ENCODE data around the gene GSTT2. TPM values are rescaled to one million over a fixed set of nuclear protein-coding genes. Genes with fewer than 3 reads are reported as not detected.

Gene GSTT2
- total RNA-seq, 2 experiments from 2014 or later, result not detected

GRCh38 chr22:24001314-24001713 is 21.4 kb downstream of the GSTT2 start:
- Histone ChIP-seq H3K27ac (ENCODE audit: low read depth in 1 of 2, low read length in 2 of 2) (no peak overlapping the region), H3K36me3 (ENCODE audit: insufficient read depth, low read length) (no peaks in the 10 kb centered on the region), H3K4me1 (ENCODE audit: insufficient read depth, low read length) (no peaks in the 10 kb centered on the region), H3K27me3 (ENCODE audit: control insufficient read depth in 1 of 2, insufficient read depth in 2 of 2, low read length in 2 of 2) (no peaks in the 10 kb centered on the region), H3K9me3 (ENCODE audit: control insufficient read depth in 1 of 2, insufficient read depth in 1 of 2, low read length in 2 of 2) (no peaks in the 10 kb centered on the region), H3K4me3 (ENCODE audit: low read length) (no peak overlapping the region)
- Mint-ChIP-seq H3K27me3 (peaks cover 9% of the 10 kb centered on the region), H3K9me3 (no peaks in the 10 kb centered on the region), H3K4me1 (ENCODE audit: low read depth) (no peaks in the 10 kb centered on the region), H3K4me3 (no peak overlapping the region), H3K36me3 (ENCODE audit: low read depth) (no peaks in the 10 kb centered on the region), H3K27ac (no peak overlapping the region)
- DNase-seq (no peak), ATAC-seq (ENCODE audit: poor library complexity) (no peak)
- POLR2A ChIA-PET, result no interaction called here
- TF ChIP-seq CTCF (IDR thresholded peaks at IDR 0.05), result no peak
- CTCF ChIA-PET, result no interaction called here
- intact Hi-C loops (cut with DNase I, micrococcal nuclease), result no loop called here

GRCh38 chr22:24002272-24002671 is 22.3 kb downstream of the GSTT2 start:
- H3K27ac Mint-ChIP-seq, result no peak overlapping the region

GRCh38 chr22:24002851-24003250 is 22.9 kb downstream of the GSTT2 start:
- TF ChIP-seq CTCF (IDR thresholded peaks at IDR 0.05), result no peak
- H3K9me3 Mint-ChIP-seq, result no peaks in the 10 kb centered on the region
- Histone ChIP-seq H3K9me3 (ENCODE audit: control insufficient read depth in 1 of 2, insufficient read depth in 1 of 2, low read length in 2 of 2) (no peaks in the 10 kb centered on the region), H3K4me1 (ENCODE audit: insufficient read depth, low read length) (no peaks in the 10 kb centered on the region), H3K36me3 (ENCODE audit: insufficient read depth, low read length) (no peaks in the 10 kb centered on the region), H3K27me3 (ENCODE audit: control insufficient read depth in 1 of 2, insufficient read depth in 2 of 2, low read length in 2 of 2) (no peaks in the 10 kb centered on the region), H3K27ac (ENCODE audit: low read depth in 1 of 2, low read length in 2 of 2) (no peak overlapping the region), H3K4me3 (ENCODE audit: low read length) (no peak overlapping the region)
- no peaks in the 10 kb centered on the region for H3K4me1 Mint-ChIP-seq (ENCODE audit: low read depth)
- intact Hi-C loops (cut with DNase I, micrococcal nuclease), result no loop called here
- DNase-seq (no peak), ATAC-seq (ENCODE audit: poor library complexity) (no peak)
- ChIA-PET POLR2A (no interaction called here), CTCF (no interaction called here)
- no peak overlapping the region for H3K27ac Mint-ChIP-seq
- H3K36me3 Mint-ChIP-seq (ENCODE audit: low read depth), result no peaks in the 10 kb centered on the region
- H3K27me3 Mint-ChIP-seq, result peaks cover 9% of the 10 kb centered on the region
- H3K4me3 Mint-ChIP-seq, result no peak overlapping the region

More at GRCh38 chr22:24002272-24002671, 22.3 kb downstream of the GSTT2 start:
- intact Hi-C loops (cut with DNase I, micrococcal nuclease), result no loop called here
- no peak overlapping the region for H3K27ac ChIP-seq (ENCODE audit: low read depth in 1 of 2, low read length in 2 of 2)
- no peaks in the 10 kb centered on the region for H3K4me1 Mint-ChIP-seq (ENCODE audit: low read depth)
- H3K9me3 ChIP-seq (ENCODE audit: control insufficient read depth in 1 of 2, insufficient read depth in 1 of 2, low read length in 2 of 2), result no peaks in the 10 kb centered on the region
- H3K4me3 ChIP-seq (ENCODE audit: low read length), result no peak overlapping the region
- DNase-seq (no peak), ATAC-seq (ENCODE audit: poor library complexity) (no peak)
- no peaks in the 10 kb centered on the region for H3K36me3 ChIP-seq (ENCODE audit: insufficient read depth, low read length)
- H3K27me3 ChIP-seq (ENCODE audit: control insufficient read depth in 1 of 2, insufficient read depth in 2 of 2, low read length in 2 of 2), result no peaks in the 10 kb centered on the region
- H3K27me3 Mint-ChIP-seq, result peaks cover 9% of the 10 kb centered on the region
- H3K9me3 Mint-ChIP-seq, result no peaks in the 10 kb centered on the region
- ChIA-PET CTCF (no interaction called here), POLR2A (no interaction called here)
- no peak overlapping the region for H3K4me3 Mint-ChIP-seq
- H3K36me3 Mint-ChIP-seq (ENCODE audit: low read depth), result no peaks in the 10 kb centered on the region
- H3K4me1 ChIP-seq (ENCODE audit: insufficient read depth, low read length), result no peaks in the 10 kb centered on the region
- TF ChIP-seq CTCF (IDR thresholded peaks at IDR 0.05), result no peak
